Measurements from ENCODE around the gene MAMLD1. TPM values are rescaled to one million over a fixed set of nuclear protein-coding genes. Genes with fewer than 3 reads are reported as not detected.

Gene MAMLD1
- total and polyA plus RNA-seq, 9 of the 15 experiments (the other 6 are each of a cell fraction or from before 2014, with no cell fraction given): 0.12 to 0.18 TPM; not detected in 7

GRCh38 chrX:150408007-150408406 is 44.9 kb downstream of the MAMLD1 start:
- no peaks in the 10 kb centered on the region for H3K9me1 ChIP-seq (ENCODE audit: control insufficient read depth, insufficient read depth, low read length)
- FAIRE-seq: no peak
- ChIA-PET CTCF (ENCODE audit: low intra/inter-chr PET ratio) (no interaction called here), POLR2A (no interaction called here)
- DNase-seq (ENCODE audit: extremely low read depth in 1 of 4, low spot score in 3 of 4): no peak
- no peak overlapping the region for H3K9ac ChIP-seq (ENCODE audit: insufficient read depth in 1 of 2, low read depth in 2 of 2, low read length in 2 of 2)
- H3K4me2 ChIP-seq (ENCODE audit: insufficient read depth, low read length): no peak overlapping the region
- intact Hi-C loops (cut with micrococcal nuclease) (no loop called here), in situ Hi-C loops (cut with MboI) (no loop called here)
- no peaks in the 10 kb centered on the region; a peak in 1 of 5 replicates for H3K27me3 ChIP-seq (ENCODE audit: control insufficient read depth in 2 of 2, insufficient read depth in 2 of 2, low read length in 2 of 2)
- H3K9me3 ChIP-seq (replicated peaks; ENCODE audit: control insufficient read depth, insufficient read depth, low read depth, low read length): no peaks in the 10 kb centered on the region
- no peak for ATAC-seq
- no peaks in the 10 kb centered on the region for H3K79me2 ChIP-seq (ENCODE audit: control insufficient read depth, insufficient read depth, low read length)
- H3K4me1 ChIP-seq (replicated peaks in 1 of 2; ENCODE audit: control insufficient read depth in 2 of 2, insufficient read depth in 2 of 2, low read length in 2 of 2): no peaks in the 10 kb centered on the region
- H3K36me3 ChIP-seq (ENCODE audit: control insufficient read depth, insufficient read depth, low read length): no peaks in the 10 kb centered on the region
- no peak overlapping the region for H2AFZ ChIP-seq (ENCODE audit: low read depth, low read length)
- TF ChIP-seq ZFX (CRISPR knock-in tag; IDR thresholded peaks at IDR 0.05) (no peak), ELK3 (CRISPR knock-in tag; IDR thresholded peaks at IDR 0.05) (no peak), MYNN (IDR thresholded peaks at IDR 0.05) (no peak), MYNN (CRISPR knock-in tag; IDR thresholded peaks at IDR 0.05) (no peak), CSDE1 (IDR thresholded peaks at IDR 0.05) (no peak), ZNF589 (CRISPR knock-in tag; IDR thresholded peaks at IDR 0.05; ENCODE audit: low read depth) (no peak), HDAC8 (tag; IDR thresholded peaks at IDR 0.05) (no peak), ETS2 (tag; IDR thresholded peaks at IDR 0.05; ENCODE audit: borderline replicate concordance, poor library complexity, severe bottlenecking) (no peak), HDAC2 (IDR thresholded peaks at IDR 0.05) (no peak)
- TF ChIP-seq, protein P1, sequence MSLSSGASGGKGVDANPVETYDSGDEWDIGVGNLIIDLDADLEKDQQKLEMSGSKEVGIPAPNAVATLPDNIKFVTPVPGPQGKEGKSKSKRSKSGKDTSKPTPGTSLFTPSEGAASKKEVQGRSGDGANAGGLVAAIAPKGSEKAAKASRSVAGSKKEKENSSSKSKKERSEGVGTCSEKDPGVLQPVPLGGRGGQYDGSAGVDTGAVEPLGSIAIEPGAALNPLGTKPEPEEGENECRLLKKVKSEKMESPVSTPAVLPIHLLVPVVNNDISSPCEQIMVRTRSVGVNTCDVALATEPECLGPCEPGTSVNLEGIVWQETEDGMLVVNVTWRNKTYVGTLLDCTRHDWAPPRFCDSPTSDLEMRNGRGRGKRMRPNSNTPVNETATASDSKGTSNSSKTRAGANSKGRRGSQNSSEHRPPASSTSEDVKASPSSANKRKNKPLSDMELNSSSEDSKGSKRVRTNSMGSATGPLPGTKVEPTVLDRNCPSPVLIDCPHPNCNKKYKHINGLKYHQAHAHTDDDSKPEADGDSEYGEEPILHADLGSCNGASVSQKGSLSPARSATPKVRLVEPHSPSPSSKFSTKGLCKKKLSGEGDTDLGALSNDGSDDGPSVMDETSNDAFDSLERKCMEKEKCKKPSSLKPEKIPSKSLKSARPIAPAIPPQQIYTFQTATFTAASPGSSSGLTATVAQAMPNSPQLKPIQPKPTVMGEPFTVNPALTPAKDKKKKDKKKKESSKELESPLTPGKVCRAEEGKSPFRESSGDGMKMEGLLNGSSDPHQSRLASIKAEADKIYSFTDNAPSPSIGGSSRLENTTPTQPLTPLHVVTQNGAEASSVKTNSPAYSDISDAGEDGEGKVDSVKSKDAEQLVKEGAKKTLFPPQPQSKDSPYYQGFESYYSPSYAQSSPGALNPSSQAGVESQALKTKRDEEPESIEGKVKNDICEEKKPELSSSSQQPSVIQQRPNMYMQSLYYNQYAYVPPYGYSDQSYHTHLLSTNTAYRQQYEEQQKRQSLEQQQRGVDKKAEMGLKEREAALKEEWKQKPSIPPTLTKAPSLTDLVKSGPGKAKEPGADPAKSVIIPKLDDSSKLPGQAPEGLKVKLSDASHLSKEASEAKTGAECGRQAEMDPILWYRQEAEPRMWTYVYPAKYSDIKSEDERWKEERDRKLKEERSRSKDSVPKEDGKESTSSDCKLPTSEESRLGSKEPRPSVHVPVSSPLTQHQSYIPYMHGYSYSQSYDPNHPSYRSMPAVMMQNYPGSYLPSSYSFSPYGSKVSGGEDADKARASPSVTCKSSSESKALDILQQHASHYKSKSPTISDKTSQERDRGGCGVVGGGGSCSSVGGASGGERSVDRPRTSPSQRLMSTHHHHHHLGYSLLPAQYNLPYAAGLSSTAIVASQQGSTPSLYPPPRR (CRISPR knock-in tag; IDR thresholded peaks at IDR 0.05; ENCODE audit: borderline replicate concordance): no peak
- TF ChIP-seq, protein P2, sequence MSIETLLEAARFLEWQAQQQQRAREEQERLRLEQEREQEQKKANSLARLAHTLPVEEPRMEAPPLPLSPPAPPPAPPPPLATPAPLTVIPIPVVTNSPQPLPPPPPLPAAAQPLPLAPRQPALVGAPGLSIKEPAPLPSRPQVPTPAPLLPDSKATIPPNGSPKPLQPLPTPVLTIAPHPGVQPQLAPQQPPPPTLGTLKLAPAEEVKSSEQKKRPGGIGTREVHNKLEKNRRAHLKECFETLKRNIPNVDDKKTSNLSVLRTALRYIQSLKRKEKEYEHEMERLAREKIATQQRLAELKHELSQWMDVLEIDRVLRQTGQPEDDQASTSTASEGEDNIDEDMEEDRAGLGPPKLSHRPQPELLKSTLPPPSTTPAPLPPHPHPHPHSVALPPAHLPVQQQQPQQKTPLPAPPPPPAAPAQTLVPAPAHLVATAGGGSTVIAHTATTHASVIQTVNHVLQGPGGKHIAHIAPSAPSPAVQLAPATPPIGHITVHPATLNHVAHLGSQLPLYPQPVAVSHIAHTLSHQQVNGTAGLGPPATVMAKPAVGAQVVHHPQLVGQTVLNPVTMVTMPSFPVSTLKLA (conservative IDR thresholded peaks at IDR 0.05): no peak
- 0% methylated on average over 3 of the region's 5 CpGs for WGBS (ENCODE audit: insufficient coverage, low coverage, missing lambda C conversion rate)
- 0 out of 2 replicates have a peak, but pooled peaks cover 4% of the 10 kb centered on the region for H4K20me1 ChIP-seq (replicated peaks; ENCODE audit: control insufficient read depth, insufficient read depth, low read length)
- H3K27ac ChIP-seq (ENCODE audit: extremely low read depth, low read depth, low read length): no peak overlapping the region
- no TSS peak for BruUV-seq (replicated peaks)
- no peak overlapping the region for H3K4me3 ChIP-seq

Data from K562 (cell line).